ENCODE measurements around the gene CYP51A1. TPM values are rescaled to one million over a fixed set of nuclear protein-coding genes. Genes with fewer than 3 reads are reported as not detected.
A peak's percentile ranks its signal among the peaks of the same experiment; 100 is the strongest.

Gene CYP51A1
- total and polyA plus RNA-seq, 2 of the 13 experiments (the other 11 are each of a cell fraction or from before 2014, with no cell fraction given), result 15.4 to 260 TPM

GRCh38 chr7:92178928-92179924, 44.9 kb upstream of the CYP51A1 start, which contains the start of gene LRRD1 (continued):
- TF ChIP-seq U2AF1 (optimal IDR thresholded peaks at IDR 0.05; ENCODE audit: low read depth, low read length), result no peak
- TF ChIP-seq NFKBIZ (CRISPR knock-in tag; IDR thresholded peaks at IDR 0.05), result no peak
- peak; percentile 44; the same call in 1 of the 2 replicates for TF ChIP-seq SP4 (CRISPR knock-in tag; IDR thresholded peaks at IDR 0.05)
- TF ChIP-seq ARID2 (CRISPR knock-in tag; IDR thresholded peaks at IDR 0.05; ENCODE audit: borderline replicate concordance), result no peak
- no peak for TF ChIP-seq ZZZ3 (CRISPR knock-in tag; IDR thresholded peaks at IDR 0.05; ENCODE audit: borderline replicate concordance)
- TF ChIP-seq REST (IDR thresholded peaks at IDR 0.05; ENCODE audit: borderline replicate concordance in 1 of 2, low read depth in 1 of 2, low read length in 2 of 2), result no peak
- TF ChIP-seq ZFYVE20 (CRISPR knock-in tag; IDR thresholded peaks at IDR 0.05; ENCODE audit: borderline replicate concordance, low read depth), result no peak
- TF ChIP-seq ZNF619 (CRISPR knock-in tag; IDR thresholded peaks at IDR 0.05), result no peak
- peak; percentile 34; the same call in 1 of the 2 replicates for TF ChIP-seq MXD4 (CRISPR knock-in tag; IDR thresholded peaks at IDR 0.05)
- TF ChIP-seq AGO2 (optimal IDR thresholded peaks at IDR 0.05; ENCODE audit: low read depth, low read length), result no peak
- TF ChIP-seq IRF9 (CRISPR knock-in tag; IDR thresholded peaks at IDR 0.05; ENCODE audit: borderline replicate concordance), result peak; percentile 40; the same call in 1 of the 2 replicates
- TF ChIP-seq GFI1 (CRISPR knock-in tag; IDR thresholded peaks at IDR 0.05; ENCODE audit: borderline replicate concordance), result no peak
- peak; percentile 47; the same call in 1 of the 2 replicates for TF ChIP-seq HNF1B (CRISPR knock-in tag; IDR thresholded peaks at IDR 0.05)
- TF ChIP-seq MAX (IDR thresholded peaks at IDR 0.05), result peak; percentile 59; the same call in 1 of the 2 replicates
- no peak for TF ChIP-seq ZNF256 (CRISPR knock-in tag; conservative IDR thresholded peaks at IDR 0.05)
- no peak for TF ChIP-seq GTF3A (CRISPR knock-in tag; conservative IDR thresholded peaks at IDR 0.05)
- TF ChIP-seq ZC3H13 (CRISPR knock-in tag; IDR thresholded peaks at IDR 0.05), result no peak
- TF ChIP-seq RXRA (CRISPR knock-in tag; IDR thresholded peaks at IDR 0.05), result no peak

All from HepG2 (cell line).